ENCODE measurements around the gene SCRN1. TPM values are rescaled to one million over a fixed set of nuclear protein-coding genes. Genes with fewer than 3 reads are reported as not detected.

Gene SCRN1
- total and polyA plus RNA-seq, 2 of the 4 experiments (the other 2 are of a cell fraction), result 57.1 to 124 TPM

GRCh38 chr7:30003098-30003497 lies 13.5 kb upstream of the SCRN1 start:
- no peak overlapping the region for H2AFZ ChIP-seq (replicated peaks; ENCODE audit: low read length, poor library complexity)
- in situ Hi-C loops (cut with MboI; ENCODE audit: low sequenced_read_pairs), result no loop called here
- BruUV-seq (replicated peaks), result no TSS peak
- no peak overlapping the region for H3K23ac ChIP-seq (ENCODE audit: low read depth, low read length)
- no peaks in the 10 kb centered on the region for H4K20me1 ChIP-seq (ENCODE audit: insufficient read depth, low read length)
- no peaks in the 10 kb centered on the region for H3K9me3 ChIP-seq (ENCODE audit: control insufficient read depth, insufficient read depth, low read length)
- H4K91ac ChIP-seq (ENCODE audit: insufficient read depth, low read depth, low read length), result no peak overlapping the region
- no peak overlapping the region for H3K4me2 ChIP-seq (ENCODE audit: low read depth, low read length)
- no peaks in the 10 kb centered on the region for H3K27me3 ChIP-seq (ENCODE audit: control insufficient read depth, insufficient read depth, low read length)
- H2BK5ac ChIP-seq (ENCODE audit: low read depth, low read length, poor library complexity, severe bottlenecking), result no peak overlapping the region
- H2BK120ac ChIP-seq (ENCODE audit: low read depth, low read length), result no peak overlapping the region
- no peak overlapping the region for H4K8ac ChIP-seq (ENCODE audit: low read depth in 2 of 2, low read length in 2 of 2)
- H3K56ac ChIP-seq (ENCODE audit: extremely low read depth, insufficient read depth, low read length), result no peak overlapping the region
- H3K36me3 ChIP-seq (ENCODE audit: control insufficient read depth, insufficient read depth, low read length), result no peaks in the 10 kb centered on the region
- H3K27ac ChIP-seq (ENCODE audit: insufficient read depth, low read length), result no peak overlapping the region
- no peak overlapping the region for H3K18ac ChIP-seq (ENCODE audit: low read depth, low read length)
- ChIA-PET CTCF (no interaction called here), POLR2A (ENCODE audit: unreplicated experiment) (no interaction called here)
- no peak overlapping the region for H3K4ac ChIP-seq (ENCODE audit: low read depth, low read length)
- WGBS, 2 experiments (ENCODE audit: extremely low coverage in 2 of 2, insufficient read length in 1 of 2), result no CpG with 5 or more reads among the region's 6 CpGs
- no peak for DNase-seq
- no peak overlapping the region for H4K5ac ChIP-seq (ENCODE audit: low read depth, low read length)
- TF ChIP-seq RCOR1 (IDR thresholded peaks at IDR 0.05; ENCODE audit: insufficient replicate concordance, low read length) (no peak), USF2 (IDR thresholded peaks at IDR 0.05; ENCODE audit: low read depth, low read length) (no peak), ELK1 (IDR thresholded peaks at IDR 0.05; ENCODE audit: borderline replicate concordance, low read depth, low read length) (no peak), MXI1 (IDR thresholded peaks at IDR 0.05; ENCODE audit: borderline replicate concordance, low read depth, low read length) (no peak), SMC3 (IDR thresholded peaks at IDR 0.05; ENCODE audit: low read depth, low read length) (no peak), CHD1 (IDR thresholded peaks at IDR 0.05; ENCODE audit: low read depth, low read length) (no peak), FOS (IDR thresholded peaks at IDR 0.05; ENCODE audit: low read depth, low read length) (no peak), RFX5 (IDR thresholded peaks at IDR 0.05; ENCODE audit: low read depth, low read length) (no peak), CEBPB (IDR thresholded peaks at IDR 0.05; ENCODE audit: low read depth, low read length) (no peak), NFE2L2 (IDR thresholded peaks at IDR 0.05; ENCODE audit: low read depth, low read length) (no peak), MAFK (IDR thresholded peaks at IDR 0.05; ENCODE audit: low read depth, low read length) (no peak), MAZ (IDR thresholded peaks at IDR 0.05; ENCODE audit: borderline replicate concordance, low read depth, low read length) (no peak), BHLHE40 (IDR thresholded peaks at IDR 0.05; ENCODE audit: low read depth, low read length) (no peak), CTCF (conservative IDR thresholded peaks at IDR 0.05; ENCODE audit: low read depth, low read length) (no peak), POLR2A (IDR thresholded peaks at IDR 0.05; ENCODE audit: low read depth, low read length) (no peak), RAD21 (IDR thresholded peaks at IDR 0.05; ENCODE audit: low read length) (no peak)
- no peaks in the 10 kb centered on the region for H3K79me1 ChIP-seq (ENCODE audit: low read depth in 1 of 2, low read length in 2 of 2)
- no peak overlapping the region for H2BK20ac ChIP-seq (ENCODE audit: low read depth, low read length)
- no peak overlapping the region for H2AK5ac ChIP-seq (ENCODE audit: low read depth, low read length)
- no peak for ATAC-seq (ENCODE audit: low read depth)
- peaks cover 2% of the 10 kb centered on the region; the same call in 1 of the 2 replicates for H3K4me1 ChIP-seq (ENCODE audit: control insufficient read depth, insufficient read depth, low read length)
- no peak overlapping the region for H2BK15ac ChIP-seq (ENCODE audit: low read depth, low read length)
- no peak overlapping the region for H3K14ac ChIP-seq (replicated peaks; ENCODE audit: low read depth, low read length)
- dilution Hi-C loops (cut with HindIII; ENCODE audit: low sequenced_read_pairs, unreplicated experiment), result no loop called here
- no peak overlapping the region for H3K4me3 ChIP-seq (ENCODE audit: insufficient read depth, low read depth, low read length)
- H2AK9ac ChIP-seq (replicated peaks; ENCODE audit: low read depth, low read length, poor library complexity), result no peak overlapping the region
- intact Hi-C loops (cut with micrococcal nuclease), result no loop called here
- H3K9me1 ChIP-seq (ENCODE audit: insufficient read depth, low read length), result no peaks in the 10 kb centered on the region
- no peak overlapping the region for H3K9ac ChIP-seq (ENCODE audit: low read depth, low read length)

Data from IMR-90 (cell line).